GM18520 (cell line): ENCODE measurements around the gene TBC1D5.
"Not testable (repeated sequence)": the region's sequence is repeated elsewhere in the genome, so short reads cannot be mapped to it uniquely, and the experiment has no call there.

Experiments
- ATAC-seq: cut with Tn5 transposase; IDR thresholded peaks from one replicate; pipeline ENCODE4 v1.9.1; 2021; ENCODE audit not compliant: unreplicated experiment

The TBC1D5 gene

GRCh38 chr3:17749281-17749680 lies 6.8 kb upstream of the TBC1D5 start:
- peak; percentile 33 for ATAC-seq

GRCh38 chr3:17747890-17748247 lies 5.4 kb upstream of the TBC1D5 start:
- no peak for ATAC-seq

DNA sequence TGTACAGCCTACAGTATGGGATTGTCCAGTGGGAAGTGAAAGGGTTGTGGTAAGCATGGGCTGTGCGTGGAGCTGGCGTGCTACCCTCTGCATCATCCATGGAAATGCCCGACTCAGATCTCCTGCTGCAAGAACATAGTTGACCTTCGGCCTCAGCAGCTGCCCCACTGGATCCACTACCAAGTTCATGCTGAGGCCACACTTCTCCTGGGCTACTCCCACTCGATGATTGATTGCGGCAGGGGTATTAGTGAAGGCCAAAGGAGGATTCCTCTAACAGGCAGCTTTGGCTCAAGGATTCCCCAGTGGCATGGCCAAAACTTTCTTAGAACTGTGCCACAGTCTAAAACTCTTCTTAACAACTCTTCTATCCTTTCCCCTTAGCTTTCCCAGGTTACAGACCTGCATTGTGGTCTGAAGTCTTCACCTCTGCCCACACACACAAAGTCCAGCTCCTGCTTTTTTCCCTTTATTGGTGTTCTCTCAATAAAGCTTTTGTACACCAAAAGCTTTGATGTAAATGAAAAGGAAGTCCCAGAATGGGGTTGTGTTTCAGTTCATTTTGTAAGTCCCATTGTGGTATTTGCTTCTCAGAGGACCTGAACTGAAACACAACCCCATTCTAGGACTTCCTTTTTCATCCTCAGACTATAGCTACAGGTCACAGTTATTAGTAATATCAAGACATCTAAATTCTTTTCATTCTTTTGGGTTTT lies 4.9 kb upstream of the TBC1D5 start:
- peak; percentile 47 for ATAC-seq

GRCh38 chr3:17745894-17746293 lies 3.5 kb upstream of the TBC1D5 start:
- no peak for ATAC-seq

- ATAC-seq = no peak
These were observed 2.9 kb upstream of the TBC1D5 start for GRCh38 chr3:17745301-17745700.

- ATAC-seq = no peak
These were observed 2.3 kb upstream of the TBC1D5 start for GRCh38 chr3:17744693-17745092.

- ATAC-seq = no peak
These were observed 1.2 kb upstream of the TBC1D5 start for GRCh38 chr3:17743658-17743995.

GRCh38 chr3:17742880-17743657 lies 638 bp upstream of the TBC1D5 start:
- peak; percentile 0 for ATAC-seq

GRCh38 chr3:17741621-17742101 lies 770 bp downstream of the TBC1D5 start:
- ATAC-seq = no peak

DNA sequence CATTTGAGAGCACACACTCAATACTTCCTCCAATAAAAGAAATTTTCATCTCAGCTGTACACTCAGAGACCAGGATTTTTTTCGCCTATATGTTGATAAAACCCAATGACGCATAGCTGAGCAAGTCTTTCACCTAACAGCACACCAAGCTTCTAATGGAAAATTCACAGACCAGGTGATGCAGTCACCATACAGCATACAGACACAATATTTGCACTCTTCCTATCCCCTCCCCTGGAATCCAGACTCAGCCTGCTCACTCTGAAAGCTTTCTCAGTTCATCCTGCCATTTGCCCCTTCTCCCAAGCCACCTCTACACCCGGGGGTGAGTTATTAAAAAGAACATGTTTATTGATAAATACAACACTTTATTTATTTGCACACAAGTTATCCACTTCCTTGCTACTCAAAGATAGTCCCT lies 1.7 kb downstream of the TBC1D5 start:
- no peak for ATAC-seq

DNA sequence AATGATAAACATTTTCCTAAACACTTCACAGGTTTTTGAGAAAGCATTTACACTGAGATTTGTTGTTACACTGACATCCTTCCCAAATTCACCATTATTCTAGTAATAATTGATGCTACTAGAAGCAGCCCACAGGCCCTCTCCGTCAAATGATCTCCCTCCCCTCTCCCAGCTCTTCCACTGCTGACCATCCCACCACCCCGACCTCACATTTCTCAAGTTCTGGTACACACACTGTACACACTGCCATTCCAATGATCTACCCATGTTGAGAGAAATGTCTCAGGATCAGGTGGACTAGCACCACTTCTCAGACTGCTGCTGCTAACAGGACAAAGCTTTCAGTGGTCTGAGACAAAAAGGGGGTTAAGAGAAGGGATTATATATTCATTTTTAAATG lies 3.5 kb downstream of the TBC1D5 start:
- ATAC-seq = no peak

GRCh38 chr3:17738219-17738618 lies 4.2 kb downstream of the TBC1D5 start:
- ATAC-seq = no peak

DNA sequence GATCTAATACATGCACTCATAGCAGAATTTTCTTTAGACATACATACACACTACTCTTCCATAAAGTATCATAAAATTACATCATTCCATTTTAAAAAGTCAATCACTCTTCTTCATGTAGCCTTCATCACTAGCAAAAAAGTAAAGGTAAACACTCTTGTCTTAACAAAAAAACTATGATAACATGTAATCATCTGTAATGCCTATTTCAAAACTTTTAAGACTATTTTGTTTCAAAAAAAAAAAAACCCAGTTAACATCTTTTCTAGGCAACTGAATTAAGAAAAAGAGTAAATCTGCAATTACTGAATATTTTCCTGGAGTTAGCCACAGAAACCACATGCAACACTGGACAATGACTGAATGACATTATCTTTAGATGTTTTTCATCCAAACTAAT lies 4.8 kb downstream of the TBC1D5 start:
- no peak for ATAC-seq

DNA sequence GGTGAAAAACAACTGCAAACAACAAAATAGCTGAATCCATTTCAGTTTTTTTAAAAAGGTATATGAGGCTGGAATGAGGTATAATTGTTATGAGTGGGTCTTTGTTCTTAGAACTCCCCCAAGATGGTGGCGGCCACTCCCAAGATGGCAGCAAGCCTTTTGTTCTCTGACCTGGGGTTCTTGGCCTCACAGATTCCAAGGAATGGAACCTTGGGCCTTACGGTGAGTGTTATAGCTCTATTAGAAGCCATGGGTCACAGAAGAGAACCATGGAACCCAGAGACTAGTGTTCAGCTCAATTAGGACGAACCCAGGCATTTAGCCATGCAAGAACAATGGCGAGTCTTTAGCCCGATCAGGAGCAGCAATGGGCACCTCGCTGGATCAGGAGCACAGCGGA lies 7.1 kb downstream of the TBC1D5 start:
- not testable (repeated sequence) for ATAC-seq

DNA sequence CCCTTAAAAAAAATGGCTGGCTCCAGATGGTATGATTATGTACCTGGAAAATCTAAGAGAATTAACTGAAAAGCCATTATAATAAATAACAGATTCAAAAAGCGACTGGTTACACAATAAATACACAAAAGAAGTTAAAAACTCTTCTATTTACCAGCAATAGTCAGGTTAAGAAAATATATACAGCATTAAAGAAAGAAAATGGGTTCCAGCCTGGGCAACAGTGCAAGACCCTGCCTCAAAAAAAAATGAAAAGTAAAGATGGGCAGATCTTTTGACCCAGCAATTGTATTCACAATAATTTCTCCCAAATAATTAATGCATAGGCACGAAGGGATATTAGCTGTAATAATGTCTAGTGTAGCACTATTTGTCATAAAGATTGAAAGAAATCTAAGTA lies 8.7 kb downstream of the TBC1D5 start:
- no peak for ATAC-seq

- ATAC-seq = no peak
These were observed 9.2 kb downstream of the TBC1D5 start for GRCh38 chr3:17733215-17733614.

DNA sequence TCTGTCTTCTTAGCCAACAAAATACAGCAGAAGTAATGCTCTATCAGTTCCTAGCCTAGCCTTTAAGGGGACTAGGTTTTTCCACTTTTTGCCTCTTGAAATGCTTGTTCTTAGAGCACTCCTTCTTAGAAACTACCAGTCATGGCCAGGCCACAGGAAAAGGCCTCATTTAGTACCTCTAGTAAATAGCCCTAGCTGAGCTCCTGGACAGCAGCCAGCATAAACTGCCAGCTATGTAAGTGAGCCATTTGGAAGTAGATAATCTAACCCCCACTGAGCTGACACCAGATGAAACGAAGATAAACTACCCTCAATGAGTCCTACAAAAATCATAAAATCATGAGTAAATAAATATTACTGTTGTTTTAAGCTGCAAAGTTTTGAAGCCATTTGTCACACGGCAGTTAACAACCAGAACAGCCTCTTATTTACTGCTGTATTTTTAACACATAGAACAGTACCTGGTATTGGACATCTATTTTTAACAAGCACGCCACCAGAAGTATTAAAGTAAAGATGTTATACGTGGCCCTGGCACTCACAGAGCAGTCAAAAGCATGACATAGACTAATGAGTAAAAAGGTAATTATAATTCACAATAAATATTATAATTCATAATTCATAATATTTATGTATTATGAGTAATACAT lies 12.0 kb downstream of the TBC1D5 start:
- no peak for ATAC-seq

GRCh38 chr3:17726313-17726712 lies 16.1 kb downstream of the TBC1D5 start:
- ATAC-seq = no peak

- ATAC-seq = not testable (repeated sequence)
These were observed 16.6 kb downstream of the TBC1D5 start for GRCh38 chr3:17725844-17726243.

- ATAC-seq = no peak
These were observed 17.5 kb downstream of the TBC1D5 start for GRCh38 chr3:17724948-17725347.

DNA sequence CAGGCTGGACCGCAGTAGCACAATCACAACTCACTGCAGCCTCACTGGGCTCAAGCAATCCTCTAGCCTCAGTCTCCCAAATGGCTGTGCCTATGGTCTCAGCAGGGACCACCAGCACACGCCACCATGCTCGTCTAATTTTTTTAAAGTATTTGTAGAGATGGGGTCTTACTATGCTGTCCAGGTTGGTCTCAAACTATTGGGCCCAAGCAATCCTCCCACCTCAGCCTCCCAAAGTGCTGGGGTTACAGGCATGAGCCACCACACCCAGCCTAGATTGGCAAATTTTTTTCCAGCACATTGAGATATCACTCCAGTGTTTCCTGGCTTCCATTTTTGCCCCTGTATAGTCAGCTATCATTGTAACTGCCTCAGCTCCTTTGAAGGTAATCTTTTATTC lies 18.3 kb downstream of the TBC1D5 start:
- no peak for ATAC-seq

GRCh38 chr3:17717411-17717810 lies 25.0 kb downstream of the TBC1D5 start:
- no peak for ATAC-seq
